NCI-H146 (cell line): ENCODE measurements around the gene HNRNPH1.

ENCODE experiments used
- DNase-seq: peaks from one replicate; lab custom pipeline; 2025; lab: John Stamatoyannopoulos, UW

The HNRNPH1 gene

GRCh38 chr5:179623906-179624741 is 653 bp upstream of the HNRNPH1 start:
- DNase-seq: peak; percentile 35

DNA sequence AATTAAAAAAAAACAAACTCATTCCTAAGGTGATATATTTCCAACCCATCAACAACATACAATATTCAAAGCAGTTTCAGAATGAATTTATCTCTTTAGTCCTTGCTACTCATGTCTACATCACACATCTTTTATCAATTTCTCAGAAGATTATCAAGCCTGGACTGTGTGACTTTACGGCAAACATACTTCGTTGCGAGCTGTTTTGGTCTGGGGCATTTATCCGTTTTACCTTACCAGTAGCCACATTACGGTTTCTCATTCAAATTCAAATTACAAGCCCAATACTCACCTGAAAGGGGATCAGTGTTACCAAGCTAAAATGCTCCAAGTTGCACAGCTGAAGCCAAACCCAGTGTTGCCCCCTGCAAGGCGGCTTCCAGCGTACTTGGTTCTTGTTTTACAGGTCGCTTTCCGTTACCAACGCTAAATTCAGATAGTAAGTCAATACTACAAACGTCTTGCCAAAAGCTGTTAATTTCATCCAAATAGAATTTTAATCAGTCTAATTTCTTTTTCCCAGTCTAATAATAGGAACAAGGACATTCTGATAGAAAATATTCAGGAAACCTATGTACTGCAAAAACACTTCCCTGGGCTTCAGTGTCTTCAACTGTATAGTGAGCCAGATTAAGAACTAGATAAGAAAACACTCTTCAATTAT is 1.8 kb downstream of the HNRNPH1 start:
- DNase-seq: no peak

- DNase-seq: no peak
Observed at GRCh38 chr5:179620703-179621350, 2.6 kb downstream of the HNRNPH1 start.

- DNase-seq: no peak
Observed at GRCh38 chr5:179620293-179620692, 3.2 kb downstream of the HNRNPH1 start.

- DNase-seq: no peak
Observed at GRCh38 chr5:179619776-179620175, 3.7 kb downstream of the HNRNPH1 start.

- DNase-seq: peak; percentile 28
Observed at GRCh38 chr5:179618923-179619554, 4.4 kb downstream of the HNRNPH1 start.

- DNase-seq: no peak
Observed at GRCh38 chr5:179617930-179618329, 5.5 kb downstream of the HNRNPH1 start.

GRCh38 chr5:179616002-179616594 is 7.4 kb downstream of the HNRNPH1 start:
- no peak for DNase-seq

DNA sequence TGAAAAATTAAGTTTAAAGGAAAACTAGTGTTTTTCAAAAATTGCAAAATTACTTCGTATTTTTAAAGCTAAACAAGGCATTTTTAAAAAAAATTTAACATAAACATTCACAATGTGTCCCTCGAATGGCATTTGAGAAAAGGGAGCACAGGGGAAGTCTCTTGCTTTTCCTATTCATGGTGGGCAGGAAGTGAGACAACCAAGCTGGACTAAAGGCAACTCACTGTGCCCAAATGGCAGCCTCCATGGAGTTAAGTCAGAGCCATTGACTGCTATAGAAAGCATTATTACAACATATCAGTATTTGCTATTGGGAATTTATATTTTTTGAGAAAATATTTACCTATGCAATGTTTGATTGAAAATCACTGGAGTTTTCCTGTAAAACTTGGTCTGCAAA is 8.3 kb downstream of the HNRNPH1 start:
- DNase-seq: no peak

DNA sequence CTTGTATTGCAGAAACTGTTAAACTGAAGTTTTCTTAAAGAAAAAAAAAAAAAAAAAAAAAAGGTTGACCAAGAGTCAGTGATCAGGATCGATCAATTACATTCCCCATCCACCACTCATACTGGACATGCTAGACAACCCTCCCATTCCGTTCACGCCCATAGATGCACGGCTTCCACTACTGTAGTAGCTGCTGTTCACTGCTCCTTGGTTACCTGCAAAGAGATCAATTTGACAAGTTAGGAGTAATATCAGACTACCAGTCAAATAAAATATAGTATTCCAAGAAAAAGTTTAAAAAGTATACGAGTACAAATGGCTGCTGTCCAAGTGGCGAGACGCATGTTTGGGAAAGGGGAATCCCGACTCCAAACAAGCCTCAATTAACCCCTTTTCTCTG is 8.7 kb downstream of the HNRNPH1 start:
- no peak for DNase-seq

- no peak for DNase-seq
Observed at GRCh38 chr5:179613460-179614071, 9.9 kb downstream of the HNRNPH1 start.

DNA sequence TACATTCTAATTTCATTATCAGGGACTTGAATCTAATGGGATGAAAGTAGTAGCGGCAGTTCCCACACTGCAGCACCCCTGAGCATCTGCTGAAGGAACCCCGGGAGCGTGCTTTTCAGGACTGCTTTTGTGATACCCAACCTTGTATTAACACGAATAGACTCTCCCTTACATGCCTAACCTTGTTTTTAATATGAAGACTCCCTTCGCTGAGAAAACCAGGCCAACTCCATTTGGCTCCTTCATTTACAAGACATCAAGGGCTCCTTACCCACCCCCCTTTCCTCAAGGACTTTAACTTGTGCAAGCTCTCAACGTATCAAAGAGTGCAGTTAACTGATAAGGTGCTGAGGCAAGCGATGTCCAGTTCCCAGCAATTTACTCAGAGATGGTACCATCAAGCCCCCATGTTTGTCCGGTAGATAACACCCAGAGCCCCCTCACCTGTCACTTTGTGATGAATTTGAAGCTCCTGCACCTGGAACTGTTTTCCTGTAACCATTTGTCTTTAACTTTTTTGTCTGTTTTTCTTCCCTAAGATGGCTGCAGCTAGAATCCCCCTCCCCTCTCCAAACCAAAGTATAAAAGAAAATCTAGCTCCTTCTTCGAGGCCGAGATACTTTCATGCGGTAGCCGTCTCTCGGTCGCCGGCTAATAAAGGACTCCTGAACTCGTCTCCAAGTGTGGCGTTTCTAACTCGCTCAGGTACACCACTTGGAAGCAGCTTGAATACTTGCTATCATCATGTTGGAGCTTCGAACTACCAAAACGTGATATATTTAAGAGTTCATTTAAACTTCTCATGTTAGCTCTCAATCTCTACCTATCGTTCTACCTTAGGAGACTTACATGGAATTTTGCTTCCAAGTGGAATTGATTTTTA is 10.7 kb downstream of the HNRNPH1 start:
- no peak for DNase-seq

GRCh38 chr5:179610903-179611265 is 12.6 kb downstream of the HNRNPH1 start:
- DNase-seq: no peak

DNA sequence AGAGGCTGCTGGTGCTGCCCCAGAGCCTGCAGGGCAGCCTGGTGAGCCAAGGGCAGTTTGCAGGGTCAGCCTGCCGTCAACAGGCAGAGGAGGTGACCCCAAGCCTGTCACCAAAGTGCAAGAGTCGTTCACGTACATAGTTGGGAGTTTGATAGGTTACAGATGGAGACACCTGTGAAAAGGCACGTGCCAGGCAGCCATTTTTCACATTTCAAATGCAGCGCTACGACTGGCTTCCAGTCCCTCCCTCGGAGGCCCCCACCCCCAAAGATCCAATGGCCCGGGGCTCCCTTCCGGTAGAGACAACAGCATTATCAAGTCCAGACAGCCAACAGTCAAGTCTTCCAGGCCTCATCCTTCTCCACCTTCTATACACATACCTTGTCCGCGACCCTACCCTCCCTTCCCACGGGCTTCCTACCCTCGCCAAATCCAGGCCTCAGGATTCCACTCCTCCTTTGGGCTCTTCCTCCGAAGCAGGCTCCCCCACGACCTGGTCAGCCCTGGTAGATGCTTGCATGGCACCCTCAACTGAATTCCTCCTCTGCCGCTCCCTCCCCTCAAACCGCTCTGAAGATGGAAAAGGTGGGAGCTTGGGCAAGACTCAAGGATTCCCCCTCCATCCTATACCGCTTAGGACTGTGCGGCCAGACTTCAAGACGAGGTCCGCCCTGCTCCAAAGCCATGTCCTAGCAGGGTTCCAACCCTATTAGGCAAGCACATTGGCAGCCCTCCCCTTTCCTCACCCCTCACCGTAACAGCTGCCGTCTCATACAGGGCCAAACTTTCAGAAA is 13.2 kb downstream of the HNRNPH1 start:
- DNase-seq: no peak

GRCh38 chr5:179609834-179610108 is 13.7 kb downstream of the HNRNPH1 start:
- DNase-seq: no peak

DNA sequence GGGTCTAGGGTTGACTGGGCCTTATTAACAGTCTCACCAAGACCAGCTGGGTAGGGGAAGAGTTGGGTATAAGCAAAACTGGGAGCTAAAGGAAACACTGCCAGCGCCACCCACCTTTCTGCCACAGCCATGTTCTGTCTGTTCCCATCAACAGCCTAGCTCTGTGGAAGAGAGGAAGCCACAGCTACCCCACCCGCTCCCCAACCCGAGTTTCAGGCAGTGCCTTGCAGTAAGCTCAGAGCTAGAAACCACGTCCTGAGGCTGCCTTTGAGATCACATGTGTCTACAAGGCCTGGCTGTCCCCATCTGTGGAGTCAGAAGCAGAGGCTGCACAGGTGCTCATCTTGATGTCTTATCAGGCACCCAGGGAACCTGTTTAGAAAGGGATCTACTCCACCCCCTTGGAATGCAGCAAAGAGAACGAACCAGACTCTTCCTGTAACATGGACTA is 15.3 kb downstream of the HNRNPH1 start:
- DNase-seq: no peak

DNA sequence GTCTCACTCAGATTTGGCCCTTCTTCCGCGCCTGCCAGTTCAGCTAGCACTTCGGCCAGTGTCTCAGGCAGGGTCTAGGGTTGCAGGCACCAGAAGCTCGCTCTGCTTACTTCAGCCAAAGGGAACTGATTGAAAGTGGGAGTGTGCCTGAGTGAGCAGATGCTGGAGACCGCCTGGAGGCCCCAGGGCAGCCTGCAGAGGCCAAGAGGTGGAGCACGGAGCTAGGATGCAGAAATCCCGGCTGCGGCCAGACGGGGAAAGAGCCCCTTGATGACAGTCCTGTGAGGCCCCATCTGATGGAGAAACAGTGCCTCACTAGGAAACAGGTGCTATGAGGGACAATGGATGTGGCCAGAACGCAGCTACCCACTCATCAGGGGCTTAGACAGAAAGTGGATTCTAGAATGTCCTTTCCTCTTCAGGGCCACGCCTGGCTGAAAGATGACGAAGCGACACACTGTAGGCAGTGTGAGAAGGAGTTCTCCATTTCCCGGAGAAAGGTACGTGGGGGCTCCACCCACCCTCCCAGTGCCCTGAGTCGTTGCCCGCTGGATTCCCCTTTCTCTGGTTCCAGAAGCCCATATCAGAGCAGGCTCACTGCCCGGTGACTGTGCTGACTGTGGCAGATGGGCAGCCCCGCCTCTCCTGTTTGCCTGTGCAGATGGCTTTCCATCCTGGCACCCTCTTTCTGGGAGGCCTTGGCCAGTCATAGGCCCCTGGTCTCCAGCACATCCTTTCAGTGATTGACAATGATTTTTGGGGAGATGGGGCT is 16.1 kb downstream of the HNRNPH1 start:
- DNase-seq: no peak

DNA sequence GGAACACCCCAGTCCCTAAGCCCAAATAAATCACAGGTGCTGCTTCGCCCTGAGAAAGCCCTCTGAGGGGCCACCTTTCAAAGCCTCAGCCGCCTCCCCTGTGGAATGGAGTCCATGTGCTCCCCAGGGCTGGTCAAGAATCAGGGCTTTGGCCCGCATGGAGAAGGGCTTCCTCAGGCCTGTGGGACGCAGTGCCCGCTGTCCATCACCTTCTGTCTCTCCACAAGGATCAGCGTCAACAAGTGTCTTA is 16.6 kb downstream of the HNRNPH1 start:
- DNase-seq: no peak

DNA sequence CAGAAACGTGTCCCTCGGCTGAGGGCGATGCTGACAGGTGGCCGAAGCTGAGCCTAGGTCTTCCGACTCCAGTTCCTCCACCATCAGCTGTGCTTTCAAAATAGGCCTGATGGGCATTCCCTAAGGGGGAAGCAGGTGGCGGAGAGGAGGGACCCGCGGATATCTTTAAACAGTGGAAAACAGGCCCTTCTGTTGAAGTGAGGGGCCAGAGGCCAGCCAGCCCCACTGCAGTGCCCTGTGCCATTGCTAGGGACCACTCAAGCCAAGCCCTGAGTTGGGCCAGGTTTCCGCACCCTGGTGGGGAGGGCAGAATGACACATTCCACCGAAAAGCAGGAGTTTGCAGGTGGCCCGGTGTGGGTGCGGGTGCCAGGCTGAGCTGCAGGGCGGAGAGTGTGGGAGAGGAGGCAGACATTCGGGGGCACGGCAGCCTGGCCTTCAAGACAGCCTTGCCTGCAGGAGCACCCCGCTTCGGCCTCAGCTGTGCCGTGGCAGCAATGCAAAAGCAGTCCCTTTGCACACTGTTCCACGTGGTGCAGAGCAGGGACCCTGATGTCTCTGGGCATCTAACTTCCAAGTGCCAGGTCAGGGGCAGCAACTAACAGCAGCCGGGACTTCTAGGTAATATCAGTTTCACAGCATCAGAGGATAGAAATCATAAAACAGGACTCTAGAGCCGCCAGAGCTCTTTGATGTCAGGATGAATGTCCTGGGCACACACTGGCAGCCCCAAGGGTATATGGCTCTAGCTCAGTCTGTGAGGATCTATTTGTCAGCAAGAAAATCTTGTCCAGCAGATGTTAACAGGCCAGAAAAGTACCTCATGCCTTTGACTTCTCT is 17.2 kb downstream of the HNRNPH1 start:
- no peak for DNase-seq
